NB4 (cell line): ENCODE measurements around the gene ENOX2.

Experiments
- CTCF ChIP-seq: IDR thresholded peaks from one replicate; pipeline ENCODE4 v1.5.1; 2012; ENCODE audit warnings: low read depth, low read length
- POLR2A ChIP-seq: IDR thresholded peaks from 2 replicates; pipeline ENCODE4 v1.6.1; 2011; ENCODE audit warnings: mild to moderate bottlenecking; ENCODE audit not compliant: insufficient read length; ENCODE audit errors: extremely low read depth

DNA sequence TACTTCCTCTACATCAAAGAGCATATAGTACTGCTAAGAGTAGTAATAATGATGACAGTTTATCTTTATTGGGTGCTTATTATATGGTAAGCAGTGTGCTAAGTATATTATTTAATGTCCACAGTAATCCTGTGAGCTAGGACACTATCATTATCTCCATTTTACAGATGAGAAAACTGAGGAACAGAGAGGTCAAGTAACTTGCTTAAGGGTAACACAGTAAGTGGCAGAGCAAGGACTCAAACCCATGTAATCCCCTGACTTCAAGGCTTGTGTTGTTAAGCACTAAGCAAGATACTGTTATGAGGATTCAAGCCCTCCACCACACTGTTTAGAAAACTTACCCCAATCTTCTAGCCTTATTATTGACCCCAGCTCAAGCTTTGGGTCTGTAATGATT, 202.4 kb downstream of the ENOX2 start:
- TF ChIP-seq CTCF, result no peak
- no peak for TF ChIP-seq POLR2A
